HCT116 (cell line): Measurements from ENCODE around the gene SMAP2. TPM values are rescaled to one million over a fixed set of nuclear protein-coding genes. Genes with fewer than 3 reads are reported as not detected.

Source experiments
- ATAC-seq: fragments of 200-7000 bp; cut with Tn5 transposase; 2 replicates; pipeline ENCODE4 v1.9.1; 2020; ENCODE audit warnings: mild to moderate bottlenecking, moderate library complexity
- BruUV-seq: library from RNA; stranded (reverse); fragments of 400-500 nt; replicated peaks from 2 replicates; lab custom pipeline; 2021; lab: Mats Ljungman, UMichigan
- CTCF ChIA-PET: fragments of 300-600 bp; sonication (Branson Sonifier 250); formaldehyde crosslinking; loops from one replicate; lab custom pipeline; 2021; ENCODE audit warnings: antibody characterized with exemption; lab: Charles Lee
- POLR2A ChIA-PET: fragments of 300-600, 350-600 bp; sonication (Branson Sonifier 250); formaldehyde crosslinking; loops from one replicate; lab custom pipeline; 2021; ENCODE audit warnings: antibody characterized with exemption; lab: Charles Lee
- RAD21 ChIA-PET, 2 experiments: fragments of 300-600 bp; sonication (Branson Sonifier 250); formaldehyde crosslinking; loops; one replicate each; lab custom pipeline; 2023; ENCODE audit warnings: low total read pairs in 2 of 2; ENCODE audit not compliant: uncharacterized antibody in 2 of 2, unreplicated experiment in 2 of 2, low non-redundant PET in 1 of 2; lab: Charles Lee
- DNase-seq: peaks from one replicate; pipeline ENCODE4 v3.0.0-alpha.2; 2010; ENCODE audit warnings: low read depth, low spot score
- H2AFZ ChIP-seq: fragments of 200-600 bp; shearing (Covaris generic), sonication (generic); 2 replicates; pipeline ENCODE4 v1.6.1; 2017; ENCODE audit warnings: low read depth, mixed run types, mixed read lengths, antibody characterized with exemption, low read length; ENCODE audit not compliant: poor library complexity, severe bottlenecking
- H3K27ac ChIP-seq: 2 replicates; pipeline ENCODE4 v1.5.1; 2012; ENCODE audit warnings: low read depth, low read length
- H3K27me3 ChIP-seq: fragments of 200-600 bp; sonication (generic); 2 replicates; pipeline ENCODE4 v1.6.1; 2016; ENCODE audit warnings: mixed run types, low read length, mixed read lengths; ENCODE audit not compliant: insufficient read depth
- H3K36me3 ChIP-seq, 2 experiments: fragments of 200-500 bp in 1 of 2; fragments of 200-600 bp in 1 of 2; sonication (Bioruptor generic) in 1 of 2; sonication (generic) in 1 of 2; 2 replicates each; pipeline versions ENCODE4 v1.5.1 to v1.6.1; 2014 to 2016; ENCODE audit warnings: low read length in 2 of 2, inconsistent platforms in 1 of 2, mixed read lengths in 1 of 2, mixed run types in 1 of 2; ENCODE audit not compliant: insufficient read depth in 2 of 2, control insufficient read depth in 1 of 2
- H3K4me1 ChIP-seq, 2 experiments: fragments of 200-600 bp in 1 of 2; sonication (generic) in 1 of 2; 2 replicates each; pipeline versions ENCODE4 v1.5.1 to v1.6.1; 2012 to 2017; ENCODE audit warnings: low read length in 2 of 2, inconsistent platforms in 1 of 2, mild to moderate bottlenecking in 1 of 2, mixed read lengths in 1 of 2, mixed run types in 1 of 2, moderate library complexity in 1 of 2; ENCODE audit not compliant: insufficient read depth in 2 of 2, control insufficient read depth in 1 of 2
- H3K4me2 ChIP-seq: fragments of 200-600 bp; sonication (generic); 2 replicates; pipeline ENCODE4 v1.6.1; 2017; ENCODE audit warnings: mixed run types, low read length, mixed read lengths
- H3K4me3 ChIP-seq, 2 experiments: fragments of 200-600 bp in 1 of 2; sonication (generic) in 1 of 2; replicated peaks in 1 of 2; 2 replicates each; pipeline ENCODE4 v1.5.1; 2011 to 2016; ENCODE audit warnings: low read length in 2 of 2, control low read depth in 1 of 2, low read depth in 1 of 2, mild to moderate bottlenecking in 1 of 2, mixed read lengths in 1 of 2, mixed run types in 1 of 2
- H3K79me2 ChIP-seq: fragments of 200-600 bp; sonication (generic); 2 replicates; pipeline ENCODE4 v1.6.1; 2017; ENCODE audit warnings: mild to moderate bottlenecking, mixed run types, low read length, moderate library complexity, mixed read lengths; ENCODE audit not compliant: insufficient read depth
- H3K9ac ChIP-seq: fragments of 200-600 bp; sonication (generic); 2 replicates; pipeline ENCODE4 v1.6.1; 2016; ENCODE audit warnings: low read length, mixed read lengths
- H3K9me2 ChIP-seq: fragments of 200-600 bp; sonication (generic), shearing (Covaris generic); 2 replicates; pipeline ENCODE4 v1.6.1; 2017; ENCODE audit warnings: mixed run types, mild to moderate bottlenecking, moderate library complexity; ENCODE audit not compliant: insufficient read depth
- H3K9me3 ChIP-seq, 2 experiments: fragments of 200-500 bp in 1 of 2; fragments of 200-600 bp in 1 of 2; sonication (Bioruptor generic) in 1 of 2; sonication (generic) in 1 of 2; 2 replicates each; pipeline ENCODE4 v1.6.1; 2014 to 2017; ENCODE audit warnings: low read length in 2 of 2, mixed read lengths in 2 of 2, inconsistent platforms in 1 of 2, low read depth in 1 of 2, mild to moderate bottlenecking in 1 of 2, mixed run types in 1 of 2, moderate library complexity in 1 of 2; ENCODE audit not compliant: control insufficient read depth in 1 of 2, insufficient read depth in 1 of 2
- H4K20me1 ChIP-seq: fragments of 200-600 bp; sonication (generic), shearing (Covaris generic); 2 replicates; pipeline ENCODE4 v1.6.1; 2017; ENCODE audit warnings: mixed run types, mild to moderate bottlenecking, moderate library complexity; ENCODE audit not compliant: insufficient read depth
- POLR2AphosphoS5 ChIP-seq: IDR thresholded peaks from 2 replicates; pipeline ENCODE4 v1.6.1; 2011; ENCODE audit warnings: mild to moderate bottlenecking, low read depth, low read length, moderate library complexity
- RAD21 ChIP-seq: IDR thresholded peaks from 2 replicates; pipeline ENCODE4 v1.6.1; 2012; ENCODE audit warnings: low read depth, mild to moderate bottlenecking
- intact Hi-C: fragments of 100-400 bp; cut with micrococcal nuclease; formaldehyde crosslinking; loops from 2 replicates; pipeline ENCODE4 v1.10.0; 2022
- total RNA-seq: library from RNA; stranded (reverse); gene quantifications from one replicate; pipeline ENCODE4 v1.2.1, GENCODE V29; 2021; ENCODE audit not compliant: unreplicated experiment
- TF ChIP-seq, protein P1 (sequence below), 3 experiments: fragments of 200-600 bp in 1 of 3; sonication (generic) in 1 of 3; IDR thresholded peaks in 2 of 3; conservative IDR thresholded peaks in 1 of 3; 2 replicates each; pipeline ENCODE4 v1.5.1; 2012 to 2017; ENCODE audit warnings: low read depth in 2 of 3, low read length in 2 of 3, antibody characterized with exemption in 1 of 3, borderline replicate concordance in 1 of 3, control low read depth in 1 of 3, mild to moderate bottlenecking in 1 of 3, mixed read lengths in 1 of 3, mixed run types in 1 of 3, moderate library complexity in 1 of 3; ENCODE audit not compliant: insufficient read depth in 1 of 3

The SMAP2 gene
- total RNA-seq, 1 experiment from 2014 or later = 16.4 TPM

DNA sequence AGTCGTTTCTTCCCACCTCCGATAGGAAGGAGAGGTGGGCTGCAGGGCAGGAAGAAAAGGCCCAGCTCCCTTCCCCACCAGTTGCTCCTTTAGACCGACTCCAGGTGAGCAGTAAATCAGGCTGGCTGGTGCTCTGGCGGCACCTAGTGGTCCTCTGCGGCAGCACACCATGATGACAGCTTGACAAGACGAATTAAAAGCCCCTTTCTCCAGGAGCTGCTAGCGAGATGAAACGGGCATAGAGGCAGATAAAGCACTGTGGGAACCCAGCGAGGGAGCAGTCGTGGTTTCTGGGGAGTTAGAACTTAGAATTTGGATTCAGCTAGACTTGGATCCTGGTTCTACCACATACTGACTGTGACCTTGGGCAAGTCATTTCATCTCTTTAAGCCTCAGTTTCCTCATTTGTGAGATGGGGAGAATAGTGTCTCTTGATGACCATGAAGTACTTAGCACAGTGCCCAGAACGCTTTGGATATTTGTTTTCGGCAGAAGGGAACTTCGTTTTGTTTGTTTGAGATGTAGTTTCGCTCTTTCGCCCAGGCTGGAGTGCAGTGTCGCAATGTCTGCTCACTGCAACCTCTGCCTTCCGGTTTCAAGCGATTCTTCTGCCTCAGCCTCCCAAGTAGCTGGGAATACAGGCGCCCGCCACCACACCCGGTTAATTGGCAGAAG lies 34.6 kb upstream of the SMAP2 start:
- DNase-seq = peak; percentile 74
- H2AFZ ChIP-seq = peak overlapping the region; percentile 81
- no peaks in the 10 kb centered on the region for H3K9me3 ChIP-seq
- ChIA-PET POLR2A (interaction anchor here (1.2 to 1.5 kb wide), 3 partner anchors 184 to 195 kb away, joined by 3 to 5 read pairs (median 4); no protein-coding TSS in a partner anchor), CTCF (interaction anchor here (0.6 to 6.7 kb wide), 39 partner anchors 9 to 523 kb away, joined by 3 to 82 read pairs (median 4); partner anchors contain the start of genes CAP1, SMAP2 and ZMPSTE24), RAD21 (interaction anchor here (0.7 to 2.4 kb wide), 14 partner anchors 24 to 419 kb away, joined by 3 to 15 read pairs (median 4); partner anchors contain the start of gene SMAP2 (in 1 of the 2))
- ATAC-seq = peak; percentile 97
- H3K4me1 ChIP-seq = peaks cover 0 to 4% of the 10 kb centered on the region in 2 experiments; a peak in 1 of 4 replicates
- H3K27ac ChIP-seq = no peak overlapping the region
- H4K20me1 ChIP-seq = no peaks in the 10 kb centered on the region
- intact Hi-C loops = loop anchor here (1.0 to 10.0 kb wide), 6 partner anchors 63 to 524 kb away; no protein-coding TSS in a partner anchor
- TF ChIP-seq POLR2AphosphoS5 = no peak
- peak; percentile 99 for TF ChIP-seq RAD21
- TF ChIP-seq, protein P1, sequence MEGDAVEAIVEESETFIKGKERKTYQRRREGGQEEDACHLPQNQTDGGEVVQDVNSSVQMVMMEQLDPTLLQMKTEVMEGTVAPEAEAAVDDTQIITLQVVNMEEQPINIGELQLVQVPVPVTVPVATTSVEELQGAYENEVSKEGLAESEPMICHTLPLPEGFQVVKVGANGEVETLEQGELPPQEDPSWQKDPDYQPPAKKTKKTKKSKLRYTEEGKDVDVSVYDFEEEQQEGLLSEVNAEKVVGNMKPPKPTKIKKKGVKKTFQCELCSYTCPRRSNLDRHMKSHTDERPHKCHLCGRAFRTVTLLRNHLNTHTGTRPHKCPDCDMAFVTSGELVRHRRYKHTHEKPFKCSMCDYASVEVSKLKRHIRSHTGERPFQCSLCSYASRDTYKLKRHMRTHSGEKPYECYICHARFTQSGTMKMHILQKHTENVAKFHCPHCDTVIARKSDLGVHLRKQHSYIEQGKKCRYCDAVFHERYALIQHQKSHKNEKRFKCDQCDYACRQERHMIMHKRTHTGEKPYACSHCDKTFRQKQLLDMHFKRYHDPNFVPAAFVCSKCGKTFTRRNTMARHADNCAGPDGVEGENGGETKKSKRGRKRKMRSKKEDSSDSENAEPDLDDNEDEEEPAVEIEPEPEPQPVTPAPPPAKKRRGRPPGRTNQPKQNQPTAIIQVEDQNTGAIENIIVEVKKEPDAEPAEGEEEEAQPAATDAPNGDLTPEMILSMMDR (IDR thresholded peaks at IDR 0.05 in 2 of 3, conservative IDR thresholded peaks at IDR 0.05 in 1 of 3; ENCODE audit: borderline replicate concordance in 1 of 3, insufficient read depth in 1 of 3, low read depth in 2 of 3, low read length in 2 of 3) = peak; percentile 93 to 99 (median 98)
- no peaks in the 10 kb centered on the region for H3K36me3 ChIP-seq
- no peak overlapping the region for H3K4me3 ChIP-seq
- H3K27me3 ChIP-seq = no peaks in the 10 kb centered on the region
- H3K79me2 ChIP-seq = no peaks in the 10 kb centered on the region
- H3K9ac ChIP-seq = no peak overlapping the region
- BruUV-seq = no TSS peak
- H3K9me2 ChIP-seq = no peaks in the 10 kb centered on the region
- H3K4me2 ChIP-seq = peak overlapping the region; percentile 51
